ENCODE measurements around the gene C1orf141.

DNA sequence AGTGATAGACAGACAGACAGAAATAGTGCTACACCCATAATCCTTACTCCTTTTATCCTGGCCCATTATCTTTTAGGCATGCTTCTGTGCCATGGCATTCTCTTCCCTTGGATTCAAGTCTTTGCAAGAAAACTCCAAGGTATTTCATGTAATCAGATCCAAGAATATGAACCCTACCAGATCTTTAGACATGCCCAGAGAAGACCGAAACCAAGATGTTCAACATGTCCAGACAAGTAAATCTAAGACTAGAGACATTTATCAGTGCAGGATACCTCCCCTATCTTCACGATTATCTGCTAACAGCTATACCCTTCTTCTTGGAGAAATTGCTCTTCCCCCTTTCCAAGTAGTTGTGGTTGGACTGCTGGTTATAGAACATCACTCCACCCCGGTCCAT lies 11.8 kb upstream of the C1orf141 start:
- TF ChIP-seq CTCF (IDR thresholded peaks at IDR 0.05) (no peak), ZFX (IDR thresholded peaks at IDR 0.05; ENCODE audit: borderline replicate concordance) (no peak)

All from 22Rv1 (cell line).